ENCODE data around the gene FIBP.

The FIBP gene

DNA sequence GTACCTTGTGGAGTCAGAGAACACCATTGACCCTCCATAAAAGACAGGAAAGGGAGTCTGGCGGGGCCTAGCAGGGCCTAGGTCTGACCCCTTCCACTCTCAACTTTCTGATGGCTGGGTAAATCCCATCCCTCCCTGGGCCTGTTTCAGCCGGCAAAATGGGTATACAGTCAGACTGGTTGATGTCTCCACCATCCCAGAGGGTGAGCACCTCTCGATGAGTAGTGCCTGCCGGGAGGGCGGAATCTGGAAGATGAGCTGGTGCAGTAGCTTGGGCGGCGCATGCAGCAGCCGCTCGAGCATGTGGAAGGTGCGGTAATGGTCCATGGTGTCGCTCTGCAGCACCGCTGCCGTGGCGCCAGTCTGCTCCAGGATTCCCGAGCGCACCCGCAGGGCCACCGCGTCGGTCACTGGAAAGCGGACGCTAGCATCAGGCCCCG is 528 bp downstream of the FIBP start:
- no peak for DNase-seq

DNA sequence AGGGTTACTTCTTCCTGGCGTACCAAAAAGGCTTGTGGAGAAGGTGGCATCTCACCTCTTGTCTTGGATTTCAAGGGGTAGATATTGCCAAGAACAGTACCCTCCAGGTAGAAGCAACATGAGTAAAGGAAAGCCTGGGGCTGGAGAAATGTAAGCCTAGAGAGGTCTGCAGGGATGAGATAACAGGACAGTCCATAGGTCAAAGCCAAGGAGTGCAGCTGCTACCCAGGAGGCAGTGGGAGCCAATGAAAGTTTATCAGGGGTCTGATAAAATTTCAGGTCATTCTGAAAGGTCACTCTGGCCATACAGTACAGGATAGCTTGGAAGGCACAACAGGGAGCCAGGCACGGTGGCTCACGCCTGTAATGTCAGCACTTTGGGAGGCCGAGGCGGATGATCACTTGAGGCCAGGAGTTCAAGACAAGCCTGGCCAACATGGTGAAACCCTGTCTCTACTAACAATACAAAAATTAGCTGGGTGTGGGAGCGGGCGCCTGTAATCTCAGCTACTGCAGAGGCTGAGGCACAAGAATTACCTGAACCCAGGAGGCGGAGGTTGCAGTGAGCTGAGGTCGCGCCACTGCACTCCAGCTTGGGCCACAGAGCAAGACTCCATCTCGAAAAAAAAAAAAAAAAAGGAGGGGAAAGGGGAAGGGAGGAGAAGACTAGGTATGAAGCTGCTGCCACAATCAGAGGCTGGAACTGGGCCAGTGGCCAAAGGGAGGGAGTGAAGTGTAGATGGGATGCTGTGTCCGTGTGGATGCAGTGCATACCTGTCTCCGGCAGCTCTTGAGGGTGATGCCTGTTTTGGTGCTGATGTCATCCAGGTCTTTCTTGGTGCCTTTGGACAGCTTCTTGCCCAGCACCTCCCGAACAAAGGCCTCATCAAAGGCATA is 1.2 kb downstream of the FIBP start:
- DNase-seq = no peak

DNA sequence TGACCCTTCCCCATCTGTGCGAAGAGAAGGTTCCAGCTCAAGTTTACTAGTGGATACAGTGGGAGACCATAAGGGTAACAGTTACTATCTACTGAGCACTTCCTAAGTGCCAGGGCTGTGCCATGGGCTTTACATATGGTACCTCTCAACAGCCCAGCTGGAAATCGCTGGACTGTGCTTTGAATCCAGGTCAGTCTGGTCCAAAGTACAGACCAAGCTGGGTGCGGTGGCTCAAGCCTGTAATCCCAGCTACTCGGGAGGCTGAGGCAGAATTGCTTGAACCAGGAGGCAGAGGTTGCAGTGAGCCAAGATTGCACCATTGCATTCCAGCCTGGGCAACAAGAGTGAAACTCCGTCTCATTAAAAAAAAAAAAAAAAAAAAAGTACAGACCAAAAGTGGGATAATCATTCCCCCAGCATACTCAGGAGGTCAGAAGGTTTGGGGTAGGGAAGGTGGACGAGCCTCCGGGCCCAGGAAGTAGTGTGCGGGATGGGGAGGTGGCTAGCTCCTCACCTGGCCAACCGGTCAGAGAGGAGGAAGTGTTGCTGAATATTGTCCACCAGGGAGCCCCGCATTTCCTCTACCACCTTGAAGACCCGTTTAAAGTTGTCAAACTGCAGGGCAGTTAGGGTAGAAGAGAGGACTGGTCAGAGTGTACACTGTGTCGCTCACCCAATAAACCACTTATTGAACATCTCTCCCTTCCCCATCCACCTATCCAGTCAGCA is 2.3 kb downstream of the FIBP start:
- no peak for DNase-seq

DNA sequence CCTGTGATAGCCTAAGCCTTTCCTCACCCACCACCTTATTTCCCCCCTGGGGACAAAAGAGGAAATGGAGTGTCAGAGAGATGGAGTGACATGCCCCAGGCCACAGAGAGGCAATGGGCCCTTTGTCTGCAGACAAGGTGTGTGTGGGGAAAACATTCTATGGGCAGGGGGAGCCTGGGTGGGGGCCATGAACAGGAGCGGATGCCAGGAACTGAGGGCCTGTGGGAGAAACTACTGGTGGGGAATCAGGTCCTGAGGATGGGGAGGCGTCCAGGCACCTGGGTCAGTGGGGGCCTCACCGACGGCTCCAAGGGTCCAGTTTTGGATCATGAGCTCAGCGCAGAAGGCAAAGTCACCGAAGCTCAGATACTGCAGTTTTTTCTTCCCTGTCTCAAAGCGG is 3.0 kb downstream of the FIBP start:
- no peak for DNase-seq

DNA sequence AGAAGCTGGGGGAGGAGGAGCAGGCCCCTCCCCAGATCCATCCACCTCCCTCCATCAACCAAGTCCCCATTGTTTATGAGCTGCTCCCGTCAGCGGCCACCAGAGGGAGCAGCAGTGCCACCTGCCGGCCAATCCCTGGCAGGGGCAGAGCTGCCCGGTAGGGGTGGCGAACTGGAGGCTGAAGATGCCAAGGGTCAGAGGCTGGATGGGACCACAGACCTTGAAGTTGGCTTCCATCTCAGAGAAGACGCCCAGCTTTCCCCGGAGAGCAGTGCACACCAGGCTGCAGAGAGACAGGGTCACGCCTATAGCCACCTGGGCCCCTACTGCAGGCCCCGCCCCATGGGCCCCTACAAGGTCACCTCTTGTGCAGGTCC is 3.6 kb downstream of the FIBP start:
- peak; percentile 87 for DNase-seq

DNA sequence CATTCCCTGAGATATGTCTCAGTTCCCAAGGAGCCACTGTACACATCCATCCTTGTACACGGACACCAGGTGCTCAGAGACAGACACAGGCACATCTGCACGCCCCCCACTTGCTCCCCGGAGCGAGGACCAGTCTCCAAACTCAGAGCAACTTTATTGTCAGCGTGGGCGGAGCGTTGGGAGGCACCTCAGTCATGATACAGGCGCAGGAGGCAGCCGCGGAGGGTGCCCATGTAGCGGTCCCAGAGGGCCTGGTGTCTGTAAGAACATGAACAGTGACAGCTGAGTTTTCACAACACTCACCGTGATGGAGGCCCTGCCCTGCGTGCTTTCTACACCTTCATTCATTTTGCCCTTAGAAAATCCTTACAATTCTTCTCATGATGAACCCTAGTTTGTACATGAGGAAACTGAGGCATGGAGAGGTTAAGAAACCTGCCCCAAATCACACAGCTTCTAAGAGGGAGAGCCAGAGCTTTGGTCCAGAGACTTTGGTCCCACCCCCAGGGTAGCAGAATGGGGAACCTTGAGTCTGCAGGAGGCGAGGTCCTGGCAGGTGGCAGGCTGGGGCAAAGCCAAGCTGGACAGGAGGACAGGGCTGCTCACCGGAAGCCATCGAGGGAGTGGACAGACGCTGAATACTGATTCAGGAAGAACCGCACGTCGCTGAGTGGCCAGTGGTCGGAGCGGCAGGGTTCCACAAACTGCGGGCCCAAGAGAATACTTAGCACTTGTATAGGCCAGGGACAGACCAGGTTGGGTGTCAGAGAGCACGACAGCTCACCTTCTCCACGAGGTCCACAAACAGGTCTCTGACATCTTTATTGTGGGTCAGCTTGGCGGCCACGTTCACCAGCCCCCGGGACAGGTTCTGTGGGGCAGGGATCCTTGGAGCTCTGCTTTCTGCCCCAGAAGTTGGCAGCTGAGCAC is 4.2 kb downstream of the FIBP start:
- DNase-seq = no peak

DNA sequence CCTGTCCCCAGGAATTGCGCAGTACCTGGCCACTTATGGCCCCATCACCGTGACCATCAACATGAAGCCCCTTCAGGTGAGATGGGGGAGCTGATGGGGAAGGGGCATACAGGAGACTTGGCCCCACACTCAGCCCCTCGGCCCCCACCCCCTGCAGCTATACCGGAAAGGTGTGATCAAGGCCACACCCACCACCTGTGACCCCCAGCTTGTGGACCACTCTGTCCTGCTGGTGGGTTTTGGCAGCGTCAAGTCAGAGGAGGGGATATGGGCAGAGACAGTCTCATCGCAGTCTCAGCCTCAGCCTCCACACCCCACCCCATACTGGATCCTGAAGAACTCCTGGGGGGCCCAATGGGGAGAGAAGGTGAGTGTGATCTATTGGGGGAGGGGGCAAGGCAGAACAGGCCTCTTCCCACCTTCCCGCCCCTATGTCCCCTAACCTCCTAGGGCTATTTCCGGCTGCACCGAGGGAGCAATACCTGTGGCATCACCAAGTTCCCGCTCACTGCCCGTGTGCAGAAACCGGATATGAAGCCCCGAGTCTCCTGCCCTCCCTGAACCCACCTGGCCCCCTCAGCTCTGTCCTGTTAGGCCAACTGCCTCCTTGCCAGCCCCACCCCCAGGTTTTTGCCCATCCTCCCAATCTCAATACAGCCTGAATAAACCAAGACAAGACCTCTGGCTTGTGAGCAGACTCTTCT is 5.1 kb downstream of the FIBP start:
- DNase-seq = no peak

DNA sequence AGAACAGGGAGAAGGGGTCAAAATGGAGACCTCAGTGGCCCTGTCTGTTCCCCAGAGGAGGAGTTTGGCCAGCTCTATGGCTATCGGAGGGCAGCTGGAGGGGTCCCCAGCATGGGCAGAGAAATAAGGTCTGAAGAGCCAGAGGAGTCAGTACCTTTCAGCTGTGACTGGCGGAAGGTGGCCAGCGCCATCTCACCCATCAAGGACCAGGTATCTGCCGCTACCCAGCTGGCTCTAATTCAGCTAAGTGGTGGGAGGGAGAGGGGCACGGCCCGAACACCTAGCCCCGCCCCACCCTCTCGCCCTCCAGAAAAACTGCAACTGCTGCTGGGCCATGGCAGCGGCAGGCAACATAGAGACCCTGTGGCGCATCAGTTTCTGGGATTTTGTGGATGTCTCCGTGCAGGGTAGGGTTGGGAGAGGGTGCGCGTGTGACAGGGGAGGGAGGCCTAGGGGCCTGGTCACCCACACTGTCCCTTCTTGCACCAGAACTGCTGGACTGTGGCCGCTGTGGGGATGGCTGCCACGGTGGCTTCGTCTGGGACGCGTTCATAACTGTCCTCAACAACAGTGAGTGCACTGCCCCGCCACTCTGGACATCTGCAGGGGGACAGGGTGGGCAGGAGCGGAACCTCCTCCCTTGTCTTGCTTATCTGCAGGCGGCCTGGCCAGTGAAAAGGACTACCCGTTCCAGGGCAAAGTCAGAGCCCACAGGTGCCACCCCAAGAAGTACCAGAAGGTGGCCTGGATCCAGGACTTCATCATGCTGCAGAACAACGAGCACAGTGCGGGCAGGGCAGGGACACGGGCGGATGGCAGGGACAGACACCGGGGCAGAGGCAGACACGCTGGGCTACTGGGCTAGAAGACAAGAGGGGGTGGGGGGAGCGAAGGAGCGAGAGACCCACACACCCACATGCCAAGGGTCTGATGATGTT is 5.9 kb downstream of the FIBP start:
- no peak for DNase-seq

DNA sequence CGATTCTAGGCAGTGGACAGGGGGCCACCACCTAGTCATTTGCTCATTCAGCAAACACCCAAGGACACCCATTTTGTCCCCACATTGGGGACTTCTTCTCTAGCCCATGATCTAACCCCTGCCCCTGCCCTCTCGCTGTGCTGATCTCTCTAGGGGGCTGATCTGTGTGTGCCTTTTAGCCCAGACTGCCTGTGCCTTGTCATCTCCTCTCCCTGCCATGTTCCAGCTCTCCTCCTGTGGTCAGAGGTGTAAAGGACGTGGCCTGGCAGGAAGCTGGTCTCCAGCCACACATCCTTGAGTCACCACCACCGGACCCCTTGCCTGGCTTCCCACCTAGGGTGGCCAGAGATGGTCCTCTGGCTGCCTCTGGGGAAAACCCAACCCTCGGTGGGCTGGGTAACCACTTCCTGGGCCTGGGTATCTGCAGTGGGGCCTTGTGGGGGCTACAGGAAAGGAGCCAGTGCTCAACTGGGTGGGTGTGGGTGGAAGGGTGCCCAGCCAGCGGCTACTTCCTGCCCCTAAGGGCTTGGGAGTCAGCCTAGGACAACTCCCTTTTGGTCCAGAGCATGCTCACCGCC is 7.3 kb downstream of the FIBP start:
- DNase-seq = no peak

DNA sequence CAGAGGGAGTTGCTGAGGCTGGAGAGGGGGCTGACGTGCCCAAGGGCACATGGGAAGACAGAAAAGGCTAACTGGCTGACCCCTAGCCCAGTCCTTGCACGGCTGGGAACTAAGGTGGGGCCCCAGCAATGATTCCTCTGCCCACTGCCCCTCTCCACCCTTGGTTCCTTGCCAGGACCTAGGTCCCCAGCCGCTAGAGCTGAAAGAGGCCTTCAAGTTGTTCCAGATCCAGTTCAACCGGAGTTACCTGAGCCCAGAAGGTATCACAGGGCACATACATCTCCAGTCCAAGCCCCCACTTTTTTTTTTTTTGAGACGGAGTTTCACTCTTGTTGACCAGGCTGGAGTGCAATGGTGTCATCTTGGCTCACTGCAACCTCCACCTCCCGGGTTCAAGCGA is 8.2 kb downstream of the FIBP start:
- no peak for DNase-seq

DNA sequence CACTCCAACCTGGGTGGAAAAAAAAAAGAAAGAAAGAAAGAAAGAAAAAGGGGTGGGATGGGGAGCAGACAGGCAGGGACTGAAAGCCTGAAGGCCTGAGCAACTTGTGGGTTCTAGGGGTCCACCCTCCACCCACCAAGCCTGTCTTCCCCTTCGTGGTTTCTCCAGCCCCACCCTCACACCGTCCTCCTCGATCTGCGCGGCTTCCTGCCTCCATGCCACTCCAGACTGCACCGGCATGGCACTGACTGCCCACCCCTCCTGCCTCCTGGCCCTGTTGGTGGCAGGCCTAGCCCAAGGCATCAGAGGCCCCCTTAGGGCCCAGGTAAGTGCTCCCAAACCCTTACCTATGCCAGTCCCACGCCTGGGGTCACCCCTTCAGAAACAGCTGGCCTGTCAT is 8.7 kb downstream of the FIBP start, which contains the start of gene CTSW:
Gene CTSW (plus strand): TSS at position 221 of the 400 bp plus-strand sequence. CDS start 18 bp downstream, at position 239.
- DNase-seq = peak; percentile 65

DNA sequence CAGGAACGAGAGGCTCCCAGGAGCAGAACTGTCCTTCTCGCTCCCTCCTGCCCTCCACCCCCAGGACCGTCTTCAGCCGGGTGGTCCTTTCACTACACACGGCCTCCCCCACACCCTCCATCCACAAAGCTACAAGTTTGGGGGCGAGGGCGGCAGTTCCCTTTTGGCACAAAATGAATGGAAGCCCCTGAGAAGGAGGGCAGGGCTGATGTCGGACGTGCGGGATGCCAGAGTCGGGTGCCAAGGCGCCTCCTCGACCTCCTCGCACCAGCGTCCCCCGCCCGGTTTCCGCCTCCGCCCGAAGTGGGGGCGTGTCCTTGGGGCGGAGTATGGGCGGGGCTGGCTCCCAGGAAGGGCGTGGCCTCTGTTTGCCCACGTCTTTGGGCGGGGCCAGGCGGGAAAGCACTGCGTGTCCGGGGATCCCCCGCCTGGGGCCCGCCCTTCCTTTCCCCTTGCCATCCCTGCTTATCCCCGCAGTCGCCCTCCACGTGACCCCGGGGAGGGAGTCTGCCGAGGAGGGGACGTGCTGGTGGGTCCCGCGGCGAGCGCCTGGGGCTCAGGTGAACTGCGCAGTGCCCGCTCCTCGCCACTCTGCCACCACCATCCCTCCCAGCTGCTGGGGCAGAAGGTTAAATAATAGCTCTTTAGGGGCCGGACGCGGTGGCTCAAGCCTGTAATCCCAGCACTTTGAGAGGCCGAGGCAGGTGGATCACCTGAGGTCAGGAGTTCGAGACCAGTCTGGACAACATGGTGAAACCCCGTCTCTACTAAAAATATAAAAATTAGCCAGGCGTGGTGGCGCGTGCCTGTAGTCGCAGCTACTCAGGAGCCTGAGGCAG is 14.7 kb downstream of the FIBP start:
- DNase-seq = peak; percentile 98

DNA sequence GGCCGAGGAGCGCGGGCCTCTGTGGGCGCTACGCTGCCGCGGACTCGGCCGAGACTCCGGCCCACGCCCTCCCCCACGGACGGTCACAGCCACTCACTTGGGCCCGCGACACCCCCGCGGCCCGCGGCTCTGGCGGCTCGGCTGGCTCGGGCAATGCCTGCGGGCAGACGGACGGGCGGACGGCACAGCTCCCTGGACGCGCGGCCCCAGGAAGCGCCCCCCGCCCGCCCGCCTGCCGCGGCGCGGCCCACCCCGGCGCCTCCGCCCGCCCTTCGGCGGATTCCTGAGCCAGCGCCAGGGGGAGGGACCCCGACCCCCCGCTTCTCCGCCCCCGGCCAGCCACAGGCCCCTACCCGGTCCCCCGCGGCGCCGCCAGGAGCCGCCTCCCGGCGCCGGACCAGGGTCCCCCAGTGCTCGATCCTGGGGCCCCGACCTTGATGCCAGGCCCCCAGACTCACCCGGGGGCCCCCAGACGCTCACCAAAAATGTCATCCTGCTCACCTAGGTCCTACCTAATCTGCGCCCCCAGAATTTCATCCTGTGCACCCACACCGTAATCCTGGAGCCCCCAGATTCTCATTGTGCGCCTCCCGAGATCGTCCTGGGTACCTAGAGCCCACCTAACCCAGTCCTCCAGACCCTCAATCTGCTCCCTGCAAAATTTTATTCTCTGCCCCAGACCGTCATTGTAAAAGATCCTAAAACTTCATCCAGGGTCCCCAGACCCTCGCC is 15.5 kb downstream of the FIBP start, which contains the start of gene EFEMP2:
Gene EFEMP2 (minus strand): TSS at position 215 of the 732 bp plus-strand sequence. CDS start 446 bp downstream, outside the sequence.
- DNase-seq = no peak

DNA sequence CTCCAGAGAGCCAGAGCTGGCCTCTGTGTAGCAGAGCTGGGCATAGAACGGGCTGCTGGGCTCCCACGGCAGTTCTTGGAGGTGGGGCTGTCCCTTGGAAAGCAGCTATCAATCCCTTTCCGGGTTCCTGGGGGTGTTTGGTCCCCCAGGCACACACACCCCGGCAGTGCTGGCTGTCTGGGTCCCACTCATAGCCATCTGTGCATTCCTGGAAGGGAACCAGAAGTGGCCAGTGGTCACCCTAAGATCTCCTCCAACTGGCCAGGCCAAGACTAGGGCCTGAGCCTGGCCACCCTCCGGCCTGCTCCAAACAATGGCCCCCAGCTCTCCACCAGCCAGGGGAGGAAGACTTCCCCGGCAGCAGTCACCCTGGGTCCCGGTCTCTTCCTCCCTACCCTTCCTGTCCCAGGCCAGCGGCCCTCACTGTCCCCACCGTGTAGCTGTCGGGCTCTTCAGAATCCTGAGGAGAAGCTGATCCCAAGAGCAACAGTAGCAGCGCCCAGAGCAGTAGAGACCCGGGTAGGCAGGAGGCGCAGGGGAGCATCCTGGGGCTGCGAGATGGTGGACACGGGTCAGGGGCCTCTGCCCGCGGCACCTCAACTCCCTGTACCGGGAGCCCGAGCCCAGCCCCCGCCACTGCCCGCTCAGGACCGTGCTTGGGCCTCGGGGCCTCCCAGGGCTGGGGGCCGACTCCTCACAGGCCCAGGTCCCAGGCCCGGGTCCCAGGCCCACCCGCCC is 16.3 kb downstream of the FIBP start:
- DNase-seq = no peak

DNA sequence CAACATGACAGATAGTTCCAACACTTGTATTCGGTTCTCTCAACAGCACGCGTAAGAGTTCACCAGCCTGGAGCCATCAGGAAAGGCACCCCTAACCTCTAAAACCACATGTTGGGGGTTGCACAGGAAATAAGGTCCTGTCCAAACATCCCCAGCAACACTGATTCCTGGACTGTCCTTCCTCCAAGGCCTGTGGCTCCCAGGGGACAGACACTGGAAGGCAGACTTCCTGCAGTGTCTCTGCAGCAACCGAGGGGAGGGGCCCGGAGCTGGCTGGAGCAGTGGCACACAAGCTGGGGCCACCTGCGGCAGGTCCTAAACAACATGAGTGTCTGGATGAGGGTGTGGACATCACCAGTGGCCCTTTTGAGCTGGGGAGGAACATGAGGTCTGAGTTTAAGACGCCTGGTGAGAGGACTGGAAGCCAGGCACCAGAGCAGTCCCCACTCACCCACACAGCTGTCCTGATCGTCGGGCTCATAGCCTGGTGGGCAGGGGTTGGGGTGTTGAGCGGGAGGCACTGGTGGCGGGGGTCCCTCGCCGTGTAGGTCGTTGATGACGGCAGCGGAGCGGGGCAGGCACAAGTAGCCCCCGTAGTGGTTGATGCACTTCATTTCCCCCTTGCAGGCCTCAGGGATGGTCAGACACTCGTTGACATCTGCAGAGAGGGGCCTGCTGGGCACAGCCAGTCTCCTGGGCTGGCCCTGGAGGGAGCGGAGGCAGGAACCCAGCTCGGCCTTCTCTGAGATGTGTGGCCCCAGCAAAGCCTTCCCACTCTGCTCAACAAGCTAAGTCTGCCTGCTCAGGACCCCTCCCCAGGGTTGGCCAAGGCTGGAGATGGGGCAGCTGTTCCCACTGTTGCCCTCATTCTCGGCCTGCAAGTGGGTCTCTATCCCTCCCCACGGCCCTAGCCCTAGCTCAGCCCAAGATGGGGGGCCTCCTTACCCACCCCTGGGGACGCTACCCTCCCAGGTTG is 17.3 kb downstream of the FIBP start:
- DNase-seq = no peak

DNA sequence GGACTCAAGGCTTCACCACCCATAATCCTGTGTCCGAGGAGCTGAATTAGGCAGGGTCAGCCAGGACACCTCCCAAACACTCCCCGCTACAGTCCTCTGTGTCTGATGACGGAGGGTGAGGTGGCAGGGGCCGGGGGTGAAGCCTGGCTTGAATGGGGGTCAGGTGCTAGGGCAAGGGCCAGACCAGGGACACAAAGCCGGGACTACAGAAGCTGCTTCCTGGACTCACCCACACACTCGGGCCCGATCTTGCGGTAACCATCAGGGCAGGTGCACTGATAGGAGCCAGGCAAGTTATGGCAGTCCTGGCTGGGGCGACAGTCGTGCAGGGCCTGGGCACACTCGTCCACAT is 18.0 kb downstream of the FIBP start:
- no peak for DNase-seq
